ENCODE results near the gene SGPP2. TPM values are rescaled to one million over a fixed set of nuclear protein-coding genes. Genes with fewer than 3 reads are reported as not detected.

The SGPP2 gene
- total RNA-seq, 6 donors from 2014 or later = 5.2 to 85.9 (median 21.8) TPM

DNA sequence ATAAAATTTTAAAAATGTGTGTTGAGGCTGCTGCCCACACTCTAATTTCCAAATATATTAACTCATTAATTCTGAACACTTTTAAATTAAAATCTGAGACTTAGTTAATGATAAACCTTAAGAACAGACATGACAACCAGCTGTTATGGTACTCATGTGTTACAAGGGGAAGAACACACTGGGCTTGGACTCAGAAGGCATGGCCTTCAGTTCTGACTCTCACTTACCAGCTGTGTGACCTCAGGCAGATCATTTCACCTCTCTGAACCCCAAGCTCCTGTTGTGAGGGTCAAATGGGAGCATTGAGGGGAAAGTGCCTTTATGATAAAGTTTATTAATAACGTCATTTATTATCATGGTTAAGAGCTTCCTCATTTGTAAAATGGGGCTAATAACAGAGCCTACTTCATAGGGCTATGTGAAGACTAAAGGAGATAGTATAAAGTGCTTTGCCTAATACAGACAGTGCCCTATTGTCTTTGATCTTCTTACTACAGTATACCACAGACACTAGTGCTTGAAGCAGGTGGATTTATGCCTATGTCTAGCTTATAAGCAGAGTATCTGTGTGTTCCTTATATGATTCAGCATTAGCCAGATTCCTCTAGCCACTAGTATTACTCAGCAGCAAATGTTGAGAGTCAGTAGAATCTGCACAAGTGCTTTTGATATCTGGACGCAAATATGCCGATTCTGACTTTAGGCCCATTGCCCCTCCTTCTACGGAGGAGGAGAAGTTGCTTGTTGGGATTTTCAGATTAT is 99.6 kb downstream of the SGPP2 start:
- DNase-seq (no peak), ATAC-seq (ENCODE audit: low FRiP score in 2 of 2) (no peak)
- Histone ChIP-seq H3K4me3 (no peak overlapping the region), H3K27me3 (no peaks in the 10 kb centered on the region), H3K9me3 (no peaks in the 10 kb centered on the region), H3K36me3 (no peaks in the 10 kb centered on the region), H3K27ac (no peak overlapping the region), H3K4me1 (peaks cover 0 to 5% (median 2%) of the 10 kb centered on the region in 4 donors)
- TF ChIP-seq POLR2AphosphoS5 (IDR thresholded peaks at IDR 0.05) = no peak
- TF ChIP-seq, protein P1, sequence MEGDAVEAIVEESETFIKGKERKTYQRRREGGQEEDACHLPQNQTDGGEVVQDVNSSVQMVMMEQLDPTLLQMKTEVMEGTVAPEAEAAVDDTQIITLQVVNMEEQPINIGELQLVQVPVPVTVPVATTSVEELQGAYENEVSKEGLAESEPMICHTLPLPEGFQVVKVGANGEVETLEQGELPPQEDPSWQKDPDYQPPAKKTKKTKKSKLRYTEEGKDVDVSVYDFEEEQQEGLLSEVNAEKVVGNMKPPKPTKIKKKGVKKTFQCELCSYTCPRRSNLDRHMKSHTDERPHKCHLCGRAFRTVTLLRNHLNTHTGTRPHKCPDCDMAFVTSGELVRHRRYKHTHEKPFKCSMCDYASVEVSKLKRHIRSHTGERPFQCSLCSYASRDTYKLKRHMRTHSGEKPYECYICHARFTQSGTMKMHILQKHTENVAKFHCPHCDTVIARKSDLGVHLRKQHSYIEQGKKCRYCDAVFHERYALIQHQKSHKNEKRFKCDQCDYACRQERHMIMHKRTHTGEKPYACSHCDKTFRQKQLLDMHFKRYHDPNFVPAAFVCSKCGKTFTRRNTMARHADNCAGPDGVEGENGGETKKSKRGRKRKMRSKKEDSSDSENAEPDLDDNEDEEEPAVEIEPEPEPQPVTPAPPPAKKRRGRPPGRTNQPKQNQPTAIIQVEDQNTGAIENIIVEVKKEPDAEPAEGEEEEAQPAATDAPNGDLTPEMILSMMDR (IDR thresholded peaks at IDR 0.05) = no peak
- TF ChIP-seq EP300 (IDR thresholded peaks at IDR 0.05) = no peak
- TF ChIP-seq POLR2A (IDR thresholded peaks at IDR 0.05) = no peak
- 63 to 77% methylated on average over 4 of the region's 4 CpGs for WGBS, 2 donors

- TF ChIP-seq EP300 (IDR thresholded peaks at IDR 0.05) = no peak
- no peak for TF ChIP-seq POLR2AphosphoS5 (IDR thresholded peaks at IDR 0.05)
- TF ChIP-seq, protein P1 (IDR thresholded peaks at IDR 0.05) = no peak
- TF ChIP-seq POLR2A (IDR thresholded peaks at IDR 0.05) = no peak
- ATAC-seq (ENCODE audit: low FRiP score in 2 of 2) (no peak), DNase-seq (no peak)
- Histone ChIP-seq H3K9me3 (no peaks in the 10 kb centered on the region), H3K4me3 (no peak overlapping the region), H3K27me3 (no peaks in the 10 kb centered on the region), H3K27ac (no peak overlapping the region), H3K36me3 (no peaks in the 10 kb centered on the region), H3K4me1 (no peaks in the 10 kb centered on the region)
- 76 to 80% methylated on average over 5 of the region's 5 CpGs for WGBS, 2 donors
Measured at GRCh38 chr2:222525811-222526210, 101.5 kb downstream of the SGPP2 start.

DNA sequence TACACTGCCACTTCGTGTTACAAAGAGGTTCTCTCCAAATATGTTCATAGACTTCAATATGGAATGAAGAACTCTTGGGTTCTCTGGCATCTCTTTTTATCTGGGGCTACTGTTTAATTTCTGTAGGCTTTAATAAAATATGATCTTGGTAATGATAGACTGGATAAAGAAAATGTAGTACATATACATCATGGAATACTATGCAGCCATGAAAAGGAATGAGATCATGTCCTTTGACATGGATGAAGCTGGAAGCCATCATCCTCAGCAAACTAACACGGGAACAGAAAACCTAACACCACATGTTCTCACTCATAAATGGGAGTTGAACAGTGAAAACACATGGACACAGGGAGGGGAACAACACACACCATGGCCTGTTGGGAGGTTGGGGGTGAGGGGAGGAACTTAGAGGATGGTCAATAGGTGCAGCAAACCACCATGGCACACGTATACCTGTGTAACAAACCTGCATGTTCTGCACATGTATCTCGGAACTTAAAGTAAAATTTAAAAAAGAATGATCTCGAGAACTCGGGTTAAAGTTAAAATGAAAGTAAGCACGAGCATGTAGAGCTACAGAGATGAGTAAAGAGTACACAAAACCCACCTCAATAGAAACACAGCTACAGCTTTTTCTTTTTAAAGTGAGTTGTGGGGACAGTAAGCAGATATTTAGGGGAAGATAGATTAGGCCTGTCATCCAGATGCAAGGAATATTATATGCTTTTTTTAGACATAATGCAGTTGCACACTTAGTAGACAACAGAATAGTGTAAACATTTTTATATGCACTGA is 102.3 kb downstream of the SGPP2 start:
- H3K4me3 ChIP-seq = no peak overlapping the region
- no peaks in the 10 kb centered on the region for H3K9me3 ChIP-seq
- no peak for TF ChIP-seq POLR2AphosphoS5 (IDR thresholded peaks at IDR 0.05)
- TF ChIP-seq POLR2A (IDR thresholded peaks at IDR 0.05) = no peak
- TF ChIP-seq, protein P1 (IDR thresholded peaks at IDR 0.05) = no peak
- TF ChIP-seq EP300 (IDR thresholded peaks at IDR 0.05) = no peak
- no peak overlapping the region for H3K27ac ChIP-seq
- no peaks in the 10 kb centered on the region for H3K4me1 ChIP-seq
- DNase-seq (no peak), ATAC-seq (ENCODE audit: low FRiP score in 2 of 2) (no peak)
- WGBS, 2 donors = 85 to 90% methylated on average over 7 of the region's 7 CpGs
- H3K36me3 ChIP-seq = no peaks in the 10 kb centered on the region
- no peaks in the 10 kb centered on the region for H3K27me3 ChIP-seq

- TF ChIP-seq, protein P1 (IDR thresholded peaks at IDR 0.05) = no peak
- TF ChIP-seq EP300 (IDR thresholded peaks at IDR 0.05) (no peak), POLR2A (IDR thresholded peaks at IDR 0.05) (no peak), POLR2AphosphoS5 (IDR thresholded peaks at IDR 0.05) (no peak)
- DNase-seq = no peak
- Histone ChIP-seq H3K27ac (no peak overlapping the region), H3K9me3 (no peaks in the 10 kb centered on the region), H3K4me1 (no peaks in the 10 kb centered on the region), H3K4me3 (no peak overlapping the region), H3K36me3 (no peaks in the 10 kb centered on the region), H3K27me3 (no peaks in the 10 kb centered on the region)
- 83% methylated on average over 5 of the region's 5 CpGs for WGBS, 2 donors
- no peak for ATAC-seq (ENCODE audit: low FRiP score in 2 of 2)
Measured at GRCh38 chr2:222532315-222532714, 108.0 kb downstream of the SGPP2 start.
